CD4-positive, alpha-beta T cell treated with Interferon gamma for 1 hour (primary cell): ENCODE measurements around the gene ACTR10.

ENCODE experiments used
- DNase-seq: peaks from one replicate; pipeline ENCODE4 v3.0.0-alpha.2; 2020

ACTR10 gene

DNA sequence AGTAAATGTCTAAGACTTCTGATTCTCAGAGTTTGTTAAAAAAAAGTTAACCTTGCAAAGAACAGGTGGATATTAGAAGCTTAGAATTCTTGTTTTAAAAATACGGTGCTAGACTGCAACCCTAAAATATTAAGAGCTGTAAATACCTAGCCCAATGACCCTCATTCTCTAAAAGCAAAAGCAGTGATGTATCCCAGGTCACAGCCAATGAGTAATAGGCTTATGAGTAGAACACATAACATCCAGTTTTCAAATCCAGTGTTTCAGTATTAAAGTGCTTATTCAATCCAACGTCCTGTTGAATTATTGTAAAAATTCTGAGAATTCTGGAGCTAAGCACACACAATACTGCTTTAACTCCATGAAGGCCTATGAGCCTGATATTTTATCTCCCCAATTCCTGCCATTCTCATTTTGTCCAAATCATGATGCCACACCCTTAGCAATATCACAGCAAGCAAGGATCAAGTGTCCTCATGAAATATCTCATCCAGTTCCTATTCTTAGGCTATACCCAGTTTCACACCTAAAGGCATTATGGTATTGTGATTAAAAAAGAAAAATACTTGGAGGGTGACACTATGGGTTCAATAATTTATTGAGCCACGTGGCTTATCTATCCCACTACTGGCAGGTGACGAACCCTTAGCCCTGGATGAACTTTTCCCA is 83.1 kb downstream of the ACTR10 start:
- DNase-seq: no peak

DNA sequence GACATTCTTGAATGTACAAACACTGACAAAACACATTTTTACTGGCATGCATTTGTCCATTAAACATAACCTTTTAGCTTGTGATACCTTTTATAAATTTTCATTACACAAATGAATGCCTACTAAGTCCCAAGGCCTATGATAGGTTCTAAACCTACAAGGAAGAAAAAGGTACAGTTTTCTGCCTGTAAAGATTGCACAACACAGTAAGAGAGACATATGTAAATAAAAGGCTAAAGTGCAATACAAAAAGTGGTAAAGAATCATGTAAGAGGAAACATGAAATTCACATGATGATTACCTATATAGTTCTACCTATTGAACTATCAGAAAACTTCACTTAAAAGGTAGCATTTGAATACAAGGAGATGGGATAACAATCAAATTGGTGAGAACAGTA is 83.8 kb downstream of the ACTR10 start:
- DNase-seq: no peak

DNA sequence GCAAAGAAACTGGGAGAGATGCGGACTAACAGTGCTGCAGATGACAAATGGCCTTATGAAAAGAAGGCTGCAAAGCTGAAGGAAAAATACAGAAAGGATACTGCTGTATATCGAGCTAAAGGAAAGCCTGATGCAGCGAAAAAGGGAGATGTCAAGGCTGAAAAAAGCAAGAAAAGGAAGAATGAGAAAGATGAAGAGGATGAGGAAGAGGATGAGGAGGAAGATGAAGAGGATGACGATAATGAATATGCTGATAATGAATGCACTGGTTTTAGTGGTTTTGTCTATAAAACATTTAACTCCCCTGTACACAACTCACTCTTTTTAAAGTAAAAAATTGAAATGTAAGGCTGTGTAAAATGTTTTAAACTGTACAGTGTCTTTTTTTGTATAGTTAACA is 85.2 kb downstream of the ACTR10 start:
- no peak for DNase-seq
